MM.1S (cell line): ENCODE results near the gene SUPT4H1.

Experiments used
- CTCF ChIP-seq: fragments of 300-600 bp; sonication (generic); IDR thresholded peaks from 2 replicates; pipeline ENCODE4 v1.5.1; 2016; ENCODE audit warnings: antibody characterized with exemption, low read length, mixed read lengths
- EZH2 ChIP-seq: fragments of 300-600 bp; sonication (generic); optimal IDR thresholded peaks from 2 replicates; pipeline ENCODE3; 2017; ENCODE audit warnings: low read depth, mild to moderate bottlenecking, antibody characterized with exemption, low read length, mixed read lengths
- EZH2phosphoT487 ChIP-seq: fragments of 300-600 bp; sonication (generic); IDR thresholded peaks from 2 replicates; pipeline ENCODE4 v1.6.1; 2018; ENCODE audit warnings: antibody characterized with exemption, low read length

GRCh38 chr17:58320163-58320558 is 31.8 kb downstream of the SUPT4H1 start:
- TF ChIP-seq CTCF, result no peak
- TF ChIP-seq EZH2phosphoT487, result no peak
- TF ChIP-seq EZH2, result no peak
